Measurements from ENCODE around the gene MICAL3.

DNA sequence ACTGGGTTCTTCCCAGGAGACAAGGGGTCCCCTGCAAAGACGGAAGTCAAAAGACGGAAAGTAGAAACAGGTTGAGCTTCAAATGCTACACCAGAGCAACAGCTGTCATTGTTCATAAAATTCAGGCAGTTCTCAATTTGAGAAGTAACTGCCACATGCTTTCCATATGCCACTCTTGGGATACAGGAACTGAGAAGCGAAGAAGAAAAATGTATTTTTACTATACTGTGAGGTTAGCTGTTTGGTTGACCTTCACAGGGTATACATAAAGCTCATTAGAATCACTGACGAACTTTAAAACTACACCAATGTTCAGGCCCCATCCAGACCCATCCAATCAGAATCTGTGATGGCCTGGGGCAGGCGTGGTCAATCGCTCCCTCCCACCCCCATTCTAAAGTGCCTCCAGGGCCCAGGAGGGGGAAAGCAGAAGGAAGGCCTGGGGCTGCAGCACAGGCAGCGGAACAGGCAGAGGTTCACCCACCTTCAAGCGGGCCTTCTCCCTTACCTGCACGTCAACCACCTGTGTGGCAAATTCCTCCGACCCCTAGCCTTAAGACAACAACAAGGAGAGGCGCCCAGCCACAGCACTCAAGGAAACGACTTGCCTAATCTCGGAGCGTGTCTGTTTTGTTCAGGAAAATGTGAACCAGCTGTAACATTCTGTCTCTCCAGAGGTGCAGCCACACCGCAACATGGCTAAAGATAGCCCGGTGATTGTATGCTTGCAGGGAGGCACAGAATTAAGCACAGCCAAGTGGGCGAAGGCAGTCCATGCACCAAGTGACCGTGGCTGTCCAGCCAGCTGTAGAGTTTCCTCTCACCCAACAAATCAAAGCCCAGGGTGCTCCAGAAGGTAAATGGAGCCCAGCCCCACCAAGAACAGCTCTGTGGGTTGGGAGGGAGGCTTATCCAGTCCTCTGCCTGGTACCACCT lies 82.6 kb downstream of the MICAL3 start:
- TF ChIP-seq, protein P1, sequence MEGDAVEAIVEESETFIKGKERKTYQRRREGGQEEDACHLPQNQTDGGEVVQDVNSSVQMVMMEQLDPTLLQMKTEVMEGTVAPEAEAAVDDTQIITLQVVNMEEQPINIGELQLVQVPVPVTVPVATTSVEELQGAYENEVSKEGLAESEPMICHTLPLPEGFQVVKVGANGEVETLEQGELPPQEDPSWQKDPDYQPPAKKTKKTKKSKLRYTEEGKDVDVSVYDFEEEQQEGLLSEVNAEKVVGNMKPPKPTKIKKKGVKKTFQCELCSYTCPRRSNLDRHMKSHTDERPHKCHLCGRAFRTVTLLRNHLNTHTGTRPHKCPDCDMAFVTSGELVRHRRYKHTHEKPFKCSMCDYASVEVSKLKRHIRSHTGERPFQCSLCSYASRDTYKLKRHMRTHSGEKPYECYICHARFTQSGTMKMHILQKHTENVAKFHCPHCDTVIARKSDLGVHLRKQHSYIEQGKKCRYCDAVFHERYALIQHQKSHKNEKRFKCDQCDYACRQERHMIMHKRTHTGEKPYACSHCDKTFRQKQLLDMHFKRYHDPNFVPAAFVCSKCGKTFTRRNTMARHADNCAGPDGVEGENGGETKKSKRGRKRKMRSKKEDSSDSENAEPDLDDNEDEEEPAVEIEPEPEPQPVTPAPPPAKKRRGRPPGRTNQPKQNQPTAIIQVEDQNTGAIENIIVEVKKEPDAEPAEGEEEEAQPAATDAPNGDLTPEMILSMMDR (IDR thresholded peaks at IDR 0.05), result no peak
- TF ChIP-seq POLR2A (IDR thresholded peaks at IDR 0.05), result no peak

Measured in tibial nerve (tissue), 3 donors.